ENCODE results near the gene PARP16.

DNA sequence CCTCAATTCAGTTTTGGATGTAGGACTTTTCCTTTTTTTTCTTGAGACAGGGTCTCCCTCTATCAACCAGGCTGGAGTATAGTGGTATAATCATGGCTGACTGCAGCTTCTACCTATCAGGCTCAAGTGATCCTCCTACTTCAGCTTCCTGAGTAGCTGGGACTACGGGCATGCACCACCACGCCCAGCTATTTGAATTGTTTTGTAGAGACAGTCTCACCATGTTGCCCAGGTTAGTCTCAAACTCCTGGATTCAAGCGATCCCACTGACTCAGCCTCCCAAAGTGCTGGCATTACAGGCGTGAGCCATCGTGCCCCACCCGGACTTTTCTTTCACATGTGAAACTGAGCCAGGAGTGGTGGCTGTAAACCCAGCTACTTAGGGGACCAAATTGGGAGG, 21.3 kb upstream of the PARP16 start:
- no peak for TF ChIP-seq EZH2 (IDR thresholded peaks at IDR 0.05; ENCODE audit: low read length, missing control alignments)
- TF ChIP-seq, protein P1, sequence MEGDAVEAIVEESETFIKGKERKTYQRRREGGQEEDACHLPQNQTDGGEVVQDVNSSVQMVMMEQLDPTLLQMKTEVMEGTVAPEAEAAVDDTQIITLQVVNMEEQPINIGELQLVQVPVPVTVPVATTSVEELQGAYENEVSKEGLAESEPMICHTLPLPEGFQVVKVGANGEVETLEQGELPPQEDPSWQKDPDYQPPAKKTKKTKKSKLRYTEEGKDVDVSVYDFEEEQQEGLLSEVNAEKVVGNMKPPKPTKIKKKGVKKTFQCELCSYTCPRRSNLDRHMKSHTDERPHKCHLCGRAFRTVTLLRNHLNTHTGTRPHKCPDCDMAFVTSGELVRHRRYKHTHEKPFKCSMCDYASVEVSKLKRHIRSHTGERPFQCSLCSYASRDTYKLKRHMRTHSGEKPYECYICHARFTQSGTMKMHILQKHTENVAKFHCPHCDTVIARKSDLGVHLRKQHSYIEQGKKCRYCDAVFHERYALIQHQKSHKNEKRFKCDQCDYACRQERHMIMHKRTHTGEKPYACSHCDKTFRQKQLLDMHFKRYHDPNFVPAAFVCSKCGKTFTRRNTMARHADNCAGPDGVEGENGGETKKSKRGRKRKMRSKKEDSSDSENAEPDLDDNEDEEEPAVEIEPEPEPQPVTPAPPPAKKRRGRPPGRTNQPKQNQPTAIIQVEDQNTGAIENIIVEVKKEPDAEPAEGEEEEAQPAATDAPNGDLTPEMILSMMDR (conservative IDR thresholded peaks at IDR 0.05 in 1 of 2, IDR thresholded peaks at IDR 0.05 in 1 of 2; ENCODE audit: low read depth in 1 of 2, low read length in 2 of 2): no peak

All from fibroblast of lung (primary cell).